ENCODE data around the gene MANEA.

MANEA gene

DNA sequence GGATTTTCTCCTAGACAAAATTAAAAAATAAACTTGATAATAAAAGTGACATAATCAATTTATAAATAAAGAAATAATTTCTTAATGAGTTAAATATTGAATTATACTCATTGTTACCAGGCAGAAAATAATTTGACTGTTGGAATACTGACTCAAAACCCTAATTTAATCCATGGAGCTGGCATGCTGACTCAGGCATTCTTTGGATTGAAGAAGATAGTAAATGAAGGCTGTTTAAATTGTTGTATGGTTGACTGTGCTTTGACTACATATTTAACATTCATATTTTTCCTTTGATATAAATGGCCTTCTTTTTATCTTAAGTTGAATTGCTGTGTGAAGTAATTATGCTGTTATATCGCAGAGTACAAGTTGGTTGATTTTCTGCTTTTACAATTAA is 11.7 kb downstream of the MANEA start:
- no peak for DNase-seq

DNA sequence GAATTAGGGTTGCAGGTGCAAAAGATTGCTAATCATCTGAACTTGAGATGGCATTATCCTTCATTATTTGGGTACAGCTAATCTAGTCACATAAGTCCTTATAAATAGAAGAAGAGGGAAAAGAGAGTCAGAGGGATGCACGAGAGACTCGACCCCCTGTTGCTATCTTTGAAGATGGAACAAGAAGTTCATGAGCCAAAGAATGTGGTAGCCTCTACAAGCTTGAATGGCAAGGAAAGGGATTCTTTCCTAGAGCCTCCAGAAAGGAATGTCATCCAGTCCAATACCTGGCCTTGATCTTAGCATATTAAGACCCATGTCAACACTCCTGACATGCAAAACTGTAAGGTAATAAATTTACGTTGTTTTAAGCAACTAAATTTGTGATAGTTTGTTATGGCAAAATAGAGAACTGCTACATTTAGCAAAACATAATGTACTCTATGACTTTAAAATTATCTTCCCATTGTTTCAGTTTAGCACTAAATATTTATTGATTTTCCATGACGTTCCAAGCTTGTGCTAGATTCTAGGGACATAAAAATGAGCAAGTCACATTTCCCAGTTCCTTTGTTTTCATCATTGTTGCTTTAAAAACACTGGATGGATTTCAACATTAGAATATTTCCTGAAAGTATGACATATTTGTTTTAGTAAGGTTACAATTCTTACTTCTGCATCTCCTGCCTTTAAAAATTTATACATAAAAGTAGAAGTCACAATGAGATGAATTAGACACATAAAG is 12.7 kb downstream of the MANEA start:
- no peak for DNase-seq

DNA sequence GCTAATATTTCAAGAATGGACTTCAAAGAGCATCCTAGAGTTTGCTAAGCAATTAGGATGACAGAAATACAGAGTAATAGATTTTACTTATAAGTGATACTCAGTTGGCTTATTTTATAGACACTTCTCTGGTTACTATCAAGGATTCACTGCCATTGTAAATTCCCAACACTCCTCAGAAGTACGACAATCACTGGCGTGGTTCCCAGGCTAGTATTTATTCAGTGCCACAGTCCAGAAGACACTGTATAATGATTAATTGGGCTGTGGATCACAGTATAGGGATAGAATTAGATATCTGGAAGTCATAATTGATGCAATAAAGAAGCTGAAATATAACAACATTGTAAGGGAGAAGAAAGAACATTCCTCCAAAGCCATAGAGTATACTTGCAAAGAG is 15.7 kb downstream of the MANEA start:
- DNase-seq, result no peak

DNA sequence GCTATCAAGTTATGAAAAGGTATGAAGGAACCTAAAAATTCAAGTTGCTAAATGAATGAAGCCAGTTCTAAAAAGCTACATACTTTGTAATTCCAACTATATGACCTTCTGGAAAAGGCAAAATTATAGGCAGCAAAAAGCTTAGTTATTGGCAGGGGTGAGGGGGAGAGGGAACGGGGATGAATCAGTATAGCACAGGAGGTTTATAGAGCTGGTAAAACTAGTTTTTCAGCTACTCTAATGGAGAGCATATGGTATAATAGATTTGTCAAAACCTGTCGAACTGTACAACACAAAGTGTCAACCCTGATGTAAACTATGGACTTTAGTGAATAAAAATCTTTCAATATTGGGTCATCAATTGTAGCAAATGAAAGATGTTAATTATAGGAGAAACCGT is 18.7 kb downstream of the MANEA start:
- no peak for DNase-seq

DNA sequence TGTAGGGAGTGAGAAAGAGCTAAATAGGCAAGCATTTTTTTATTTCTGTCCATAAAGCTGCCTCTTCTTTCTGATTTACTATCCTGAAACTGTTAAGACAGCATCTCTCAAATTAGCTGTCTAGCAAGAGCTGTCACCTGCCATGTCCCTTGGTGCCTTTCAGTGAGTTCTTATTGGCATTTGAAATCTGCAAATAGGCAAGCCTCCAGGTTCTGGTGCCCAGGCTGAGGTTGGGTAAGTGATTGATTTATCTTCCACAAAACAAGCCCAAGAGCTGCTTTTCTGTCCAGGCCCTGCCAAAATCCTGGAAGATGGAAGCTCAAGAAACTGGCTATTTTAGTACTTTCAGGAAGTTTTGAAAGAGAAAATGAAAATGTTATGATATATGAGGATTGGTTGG is 22.4 kb downstream of the MANEA start:
- no peak for DNase-seq

GRCh38 chr6:95601133-95601532 is 23.8 kb downstream of the MANEA start:
- no peak for DNase-seq

- DNase-seq, result no peak
Measured at GRCh38 chr6:95614094-95614493, 36.8 kb downstream of the MANEA start.

DNA sequence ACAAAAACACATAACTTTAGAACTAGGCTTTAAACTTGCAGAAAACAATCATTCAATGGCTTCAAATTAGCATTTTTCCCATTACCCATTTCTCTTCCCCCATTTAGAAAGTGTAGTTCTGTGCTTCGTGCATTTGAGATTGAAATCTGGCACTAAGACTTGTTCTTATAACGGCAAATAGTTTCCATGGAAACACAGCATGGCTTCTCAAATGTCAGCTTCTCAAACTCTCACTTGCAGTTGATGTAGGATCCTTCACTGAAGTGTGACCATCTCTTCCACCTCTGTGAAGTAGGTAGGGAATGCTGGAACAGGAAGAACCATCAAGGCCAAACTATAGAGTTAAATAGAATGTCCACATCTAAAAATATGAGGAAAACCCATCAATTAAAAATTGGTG is 52.2 kb downstream of the MANEA start:
- DNase-seq, result no peak

DNA sequence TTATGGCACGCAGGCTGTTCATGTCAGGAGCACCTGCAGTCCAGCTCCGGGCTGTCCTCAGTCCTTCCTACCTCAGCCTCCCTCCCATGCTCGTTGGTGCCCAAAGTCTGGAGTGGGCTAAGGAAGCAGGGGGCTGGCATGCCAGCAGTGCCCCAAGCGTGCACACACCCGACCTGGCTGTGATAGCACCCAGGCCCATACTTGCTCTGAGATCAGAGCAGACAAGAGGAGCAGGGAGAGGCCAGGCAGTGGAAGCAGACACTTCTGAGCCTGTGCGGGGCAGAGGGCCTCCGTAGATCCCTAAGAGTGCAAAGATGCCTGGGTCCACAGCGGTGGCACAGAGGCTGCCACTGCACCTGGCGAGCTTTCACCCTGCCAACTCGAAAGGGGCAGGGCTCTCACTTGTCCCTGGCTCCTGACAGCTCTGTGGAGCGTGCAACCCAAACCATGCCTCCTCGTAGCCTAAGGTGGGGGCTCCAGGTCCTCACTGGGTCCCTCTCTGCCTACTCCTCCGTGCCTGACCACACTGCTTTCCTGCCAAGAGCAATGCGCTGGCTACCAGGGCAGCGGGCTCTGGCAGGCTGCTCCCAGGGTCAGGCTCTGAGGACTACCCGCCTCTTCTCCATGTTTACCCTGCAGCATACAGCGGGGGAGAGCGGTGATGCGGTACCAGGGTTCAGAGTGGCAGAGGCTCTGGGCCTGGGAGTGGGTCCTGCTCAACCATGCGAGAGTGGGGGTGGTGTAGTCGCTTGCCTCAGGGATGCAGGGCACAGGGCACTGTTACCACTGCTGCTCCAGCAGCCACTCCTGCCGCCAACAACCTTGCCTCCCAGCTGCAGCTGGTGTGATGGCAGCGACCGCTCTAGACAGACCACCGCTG is 59.5 kb downstream of the MANEA start:
- DNase-seq, result no peak

DNA sequence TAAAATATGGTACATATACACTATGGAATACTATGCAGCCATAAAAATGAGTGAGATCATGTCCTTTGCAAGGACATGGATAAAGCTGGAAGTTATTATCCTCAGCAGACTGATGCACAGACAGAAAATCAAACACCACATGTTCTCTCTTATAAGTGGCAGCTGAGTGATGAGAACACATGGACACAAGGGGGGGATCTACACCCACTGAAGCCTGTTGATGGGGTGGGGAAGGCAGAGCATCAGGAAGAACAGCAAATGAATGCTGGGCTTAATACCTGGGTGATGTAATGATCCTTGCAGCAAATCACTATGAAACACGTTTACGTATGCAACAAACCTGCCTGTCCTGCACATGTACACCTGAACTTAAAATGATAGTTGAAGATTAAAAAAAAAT is 71.3 kb downstream of the MANEA start:
- no peak for DNase-seq

- DNase-seq, result no peak
Measured at GRCh38 chr6:95649451-95649850, 72.1 kb downstream of the MANEA start.

- DNase-seq, result no peak
Measured at GRCh38 chr6:95654176-95654575, 76.8 kb downstream of the MANEA start.

- no peak for DNase-seq
Measured at GRCh38 chr6:95658886-95659285, 81.6 kb downstream of the MANEA start.

All from effector CD4-positive, alpha-beta T cell (primary cell).